RWPE2 (cell line): ENCODE measurements around the gene PRR4.

Experiments used
- ATAC-seq: fragments of 200-7000 bp; cut with Tn5 transposase; 3 replicates; pipeline ENCODE4 v1.9.1; 2021; ENCODE audit warnings: low read depth
- DNase-seq: peaks from one replicate; pipeline ENCODE4 v3.0.0-alpha.2; 2020; ENCODE audit warnings: low spot score
- H3K27ac ChIP-seq: fragments of 450-650 bp; 2 replicates; pipeline ENCODE4 v1.5.1; 2017; ENCODE audit warnings: mild to moderate bottlenecking; ENCODE audit not compliant: poor library complexity, severe bottlenecking
- H3K27me3 ChIP-seq: fragments of 250-450 bp; sonication (Bioruptor Pico); 2 replicates; pipeline ENCODE4 v1.5.1; 2021; ENCODE audit warnings: mild to moderate bottlenecking, moderate library complexity; ENCODE audit not compliant: insufficient read depth, poor library complexity, severe bottlenecking
- H3K36me3 ChIP-seq: fragments of 250-450 bp; sonication (Bioruptor Pico); 2 replicates; pipeline ENCODE4 v1.5.1; 2020; ENCODE audit warnings: low read depth, mild to moderate bottlenecking, moderate library complexity
- H3K4me1 ChIP-seq: fragments of 250-450 bp; sonication (Bioruptor Pico); 2 replicates; pipeline ENCODE4 v1.5.1; 2021; ENCODE audit warnings: mild to moderate bottlenecking, moderate library complexity; ENCODE audit not compliant: insufficient read depth, poor library complexity, severe bottlenecking
- H3K4me3 ChIP-seq: fragments of 250-450 bp; sonication (Bioruptor Pico); 2 replicates; pipeline ENCODE4 v1.5.1; 2021; ENCODE audit warnings: mild to moderate bottlenecking, moderate library complexity; ENCODE audit not compliant: severe bottlenecking
- H3K9me3 ChIP-seq: fragments of 250-450 bp; sonication (Bioruptor Pico); 2 replicates; pipeline ENCODE4 v1.5.1; 2021; ENCODE audit warnings: mild to moderate bottlenecking, moderate library complexity; ENCODE audit not compliant: severe bottlenecking
- TF ChIP-seq, protein P1 (sequence below): fragments of 450-650 bp; IDR thresholded peaks from one replicate; pipeline ENCODE4 v1.5.1; 2017; ENCODE audit warnings: mild to moderate bottlenecking, moderate library complexity; ENCODE audit not compliant: poor library complexity, severe bottlenecking

The PRR4 gene

GRCh38 chr12:10807186-10807585 is 42.1 kb downstream of the PRR4 start, which contains the start of gene TAS2R8:
Gene TAS2R8 (minus strand): TSS chr12:10807286. CDS start chr12:10806980, 306 bp downstream.
- H3K27me3 ChIP-seq = no peaks in the 10 kb centered on the region
- no peaks in the 10 kb centered on the region for H3K9me3 ChIP-seq
- no peaks in the 10 kb centered on the region for H3K36me3 ChIP-seq
- TF ChIP-seq, protein P1, sequence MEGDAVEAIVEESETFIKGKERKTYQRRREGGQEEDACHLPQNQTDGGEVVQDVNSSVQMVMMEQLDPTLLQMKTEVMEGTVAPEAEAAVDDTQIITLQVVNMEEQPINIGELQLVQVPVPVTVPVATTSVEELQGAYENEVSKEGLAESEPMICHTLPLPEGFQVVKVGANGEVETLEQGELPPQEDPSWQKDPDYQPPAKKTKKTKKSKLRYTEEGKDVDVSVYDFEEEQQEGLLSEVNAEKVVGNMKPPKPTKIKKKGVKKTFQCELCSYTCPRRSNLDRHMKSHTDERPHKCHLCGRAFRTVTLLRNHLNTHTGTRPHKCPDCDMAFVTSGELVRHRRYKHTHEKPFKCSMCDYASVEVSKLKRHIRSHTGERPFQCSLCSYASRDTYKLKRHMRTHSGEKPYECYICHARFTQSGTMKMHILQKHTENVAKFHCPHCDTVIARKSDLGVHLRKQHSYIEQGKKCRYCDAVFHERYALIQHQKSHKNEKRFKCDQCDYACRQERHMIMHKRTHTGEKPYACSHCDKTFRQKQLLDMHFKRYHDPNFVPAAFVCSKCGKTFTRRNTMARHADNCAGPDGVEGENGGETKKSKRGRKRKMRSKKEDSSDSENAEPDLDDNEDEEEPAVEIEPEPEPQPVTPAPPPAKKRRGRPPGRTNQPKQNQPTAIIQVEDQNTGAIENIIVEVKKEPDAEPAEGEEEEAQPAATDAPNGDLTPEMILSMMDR = no peak
- no peaks in the 10 kb centered on the region for H3K4me1 ChIP-seq
- no peak for ATAC-seq
- H3K4me3 ChIP-seq = no peak within 1 kb of the TSS
- no peak for DNase-seq
- H3K27ac ChIP-seq = no peak within 1 kb of the TSS

GRCh38 chr12:10802587-10802986 is 46.7 kb downstream of the PRR4 start, which contains the start of gene TAS2R7:
Gene TAS2R7 (minus strand): TSS chr12:10802627. CDS start chr12:10802570, 57 bp downstream.
- H3K4me3 ChIP-seq = no peak within 1 kb of the TSS
- H3K9me3 ChIP-seq = no peaks in the 10 kb centered on the region
- H3K4me1 ChIP-seq = no peaks in the 10 kb centered on the region
- no peak within 1 kb of the TSS for H3K27ac ChIP-seq
- H3K36me3 ChIP-seq = no peaks in the 10 kb centered on the region
- ATAC-seq (no peak), DNase-seq (no peak)
- H3K27me3 ChIP-seq = no peaks in the 10 kb centered on the region
- TF ChIP-seq, protein P1 = no peak

DNA sequence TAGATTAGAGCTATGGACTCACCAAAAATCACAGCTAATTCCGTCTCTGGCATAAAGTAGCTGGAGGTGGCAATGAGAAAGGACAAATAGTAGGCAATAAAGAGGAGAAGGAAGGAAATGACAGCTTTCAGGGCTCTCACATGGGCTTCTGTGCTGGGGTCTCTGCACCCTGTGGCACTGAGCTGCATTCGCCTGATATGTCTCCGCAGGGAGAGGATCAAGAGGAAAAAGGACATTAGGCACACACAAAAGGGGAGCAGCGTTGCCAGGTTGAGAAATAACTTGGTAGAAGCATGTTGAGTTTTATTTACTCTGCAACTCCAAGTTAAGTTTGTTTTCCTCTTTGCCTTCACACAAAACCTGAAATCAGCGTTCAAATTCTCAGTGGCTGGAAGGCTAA is 47.5 kb downstream of the PRR4 start:
- H3K27ac ChIP-seq = no peak overlapping the region
- H3K9me3 ChIP-seq = no peaks in the 10 kb centered on the region
- H3K4me3 ChIP-seq = no peak overlapping the region
- H3K27me3 ChIP-seq = no peaks in the 10 kb centered on the region
- DNase-seq = no peak
- no peaks in the 10 kb centered on the region for H3K4me1 ChIP-seq
- ATAC-seq = no peak
- TF ChIP-seq, protein P1 = no peak
- no peaks in the 10 kb centered on the region for H3K36me3 ChIP-seq
